Karpas-422 (cell line): Measurements from ENCODE around the gene FCHSD2. TPM values are rescaled to one million over a fixed set of nuclear protein-coding genes. Genes with fewer than 3 reads are reported as not detected.

ENCODE experiments used
- DNase-seq: peaks from one replicate; pipeline ENCODE4 v3.0.0-alpha.2; 2015
- H2AFZ ChIP-seq: fragments of 200-600 bp; sonication (generic); 2 replicates; pipeline ENCODE4 v1.6.1; 2014; ENCODE audit warnings: antibody characterized with exemption, low read length, mixed read lengths
- H3K27ac ChIP-seq: fragments of 200-600 bp; sonication (generic); 2 replicates; pipeline ENCODE4 v1.5.1; 2014; ENCODE audit warnings: mild to moderate bottlenecking, low read length, moderate library complexity
- H3K27me3 ChIP-seq: fragments of 200-600 bp; sonication (generic); 2 replicates; pipeline ENCODE4 v1.6.1; 2014; ENCODE audit warnings: low read length, mixed read lengths
- H3K36me3 ChIP-seq: fragments of 200-600 bp; sonication (generic); 2 replicates; pipeline ENCODE4 v1.6.1; 2014; ENCODE audit warnings: low read length, mixed read lengths; ENCODE audit not compliant: insufficient read depth
- H3K4me1 ChIP-seq: fragments of 200-600 bp; sonication (generic); 2 replicates; pipeline ENCODE4 v1.6.1; 2014; ENCODE audit warnings: mild to moderate bottlenecking, low read length, mixed read lengths
- H3K4me2 ChIP-seq: fragments of 200-600 bp; sonication (generic); 2 replicates; pipeline ENCODE4 v1.6.1; 2014; ENCODE audit warnings: low read length, low read depth, mild to moderate bottlenecking; ENCODE audit not compliant: poor library complexity, severe bottlenecking
- H3K4me3 ChIP-seq: fragments of 200-600 bp; sonication (generic); 2 replicates; pipeline ENCODE4 v1.5.1; 2014; ENCODE audit warnings: mild to moderate bottlenecking, antibody characterized with exemption, low read length, mixed read lengths
- H3K79me2 ChIP-seq: fragments of 200-600 bp; sonication (generic); 2 replicates; pipeline ENCODE4 v1.6.1; 2014; ENCODE audit warnings: mild to moderate bottlenecking, low read length, mixed read lengths
- H3K9ac ChIP-seq: fragments of 200-600 bp; sonication (generic); 2 replicates; pipeline ENCODE4 v1.6.0; 2014; ENCODE audit warnings: low read length
- H3K9me2 ChIP-seq: fragments of 200-600 bp; sonication (generic), shearing (Covaris generic); replicated peaks from 2 replicates; pipeline ENCODE4 v1.6.0; 2014; ENCODE audit warnings: mild to moderate bottlenecking, low read length, moderate library complexity; ENCODE audit not compliant: insufficient read depth
- H3K9me3 ChIP-seq: fragments of 300-700, 200-600 bp; sonication (generic); 2 replicates; pipeline ENCODE4 v1.6.1; 2014; ENCODE audit warnings: low read length, mixed read lengths
- H4K20me1 ChIP-seq: fragments of 200-600 bp; sonication (generic); 2 replicates; pipeline ENCODE4 v1.6.1; 2014; ENCODE audit warnings: mild to moderate bottlenecking, antibody characterized with exemption, low read length, low read depth; ENCODE audit not compliant: insufficient read depth
- total RNA-seq: library from RNA; depleted of rRNA; stranded (reverse); fragments of >200 nt; shearing (Covaris generic); gene quantifications from 2 replicates; pipeline ENCODE4 v1.2.3, GENCODE V29; 2014; ENCODE audit warnings: low replicate concordance

FCHSD2 gene
- total RNA-seq, 1 experiment from 2014 or later: 48.2 TPM

DNA sequence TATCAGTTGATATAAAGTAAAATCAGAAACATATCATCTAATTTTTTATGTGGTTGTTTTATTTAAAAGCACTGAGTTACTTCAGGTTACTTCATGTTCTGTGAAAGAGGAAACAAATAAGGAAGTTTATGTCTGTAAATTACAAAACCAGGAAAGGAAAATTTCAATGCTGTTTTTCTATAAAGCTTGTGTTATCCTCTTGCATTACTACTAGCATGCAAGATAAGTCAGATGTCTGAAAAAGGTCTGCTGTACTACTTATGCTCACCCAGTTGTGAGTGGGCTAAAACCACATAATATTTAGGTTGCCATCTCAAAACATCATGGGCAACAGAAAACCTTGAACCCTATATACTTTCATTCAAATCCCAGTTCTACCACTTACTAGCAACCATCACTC, 206.4 kb downstream of the FCHSD2 start:
- H3K9me3 ChIP-seq: no peaks in the 10 kb centered on the region
- no peak overlapping the region for H2AFZ ChIP-seq
- H3K4me2 ChIP-seq: no peak overlapping the region
- no peak overlapping the region for H3K4me3 ChIP-seq
- H3K9me2 ChIP-seq: no peaks in the 10 kb centered on the region
- no peaks in the 10 kb centered on the region for H3K4me1 ChIP-seq
- no peak overlapping the region for H3K27ac ChIP-seq
- H4K20me1 ChIP-seq: no peaks in the 10 kb centered on the region
- peaks cover 44% of the 10 kb centered on the region for H3K79me2 ChIP-seq
- H3K27me3 ChIP-seq: no peaks in the 10 kb centered on the region
- no peak overlapping the region for H3K9ac ChIP-seq
- H3K36me3 ChIP-seq: 0 out of 2 replicates have a peak, but pooled peaks cover 4% of the 10 kb centered on the region
- DNase-seq: no peak

DNA sequence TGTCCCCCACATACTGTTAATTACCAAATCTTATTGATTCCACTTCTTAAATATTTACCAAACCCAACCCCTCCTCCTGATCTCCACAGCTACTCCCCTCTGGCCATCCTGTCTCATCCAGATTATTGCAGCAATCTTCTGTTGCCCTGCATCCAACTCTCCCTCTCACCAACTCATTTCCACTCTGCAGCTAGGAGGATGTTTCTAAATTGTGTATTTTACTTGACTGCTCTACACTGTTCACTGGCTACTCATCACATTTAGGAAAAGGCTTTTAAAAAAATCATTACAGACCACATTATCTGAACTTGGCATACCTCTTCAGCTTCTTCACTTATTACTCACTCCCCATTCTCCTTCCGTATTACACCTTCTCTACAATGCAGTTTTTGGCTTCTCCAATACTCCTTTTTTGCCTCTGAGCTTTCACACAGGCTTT, 210.0 kb downstream of the FCHSD2 start:
- Histone ChIP-seq H3K4me3 (no peak overlapping the region), H4K20me1 (no peaks in the 10 kb centered on the region), H3K36me3 (0 out of 2 replicates have a peak, but pooled peaks cover 3% of the 10 kb centered on the region), H3K9me2 (no peaks in the 10 kb centered on the region), H3K27ac (no peak overlapping the region), H3K9me3 (no peaks in the 10 kb centered on the region), H3K4me1 (no peaks in the 10 kb centered on the region), H3K4me2 (no peak overlapping the region), H3K79me2 (peaks cover 46% of the 10 kb centered on the region), H3K9ac (no peak overlapping the region), H2AFZ (no peak overlapping the region), H3K27me3 (no peaks in the 10 kb centered on the region)
- DNase-seq: no peak

DNA sequence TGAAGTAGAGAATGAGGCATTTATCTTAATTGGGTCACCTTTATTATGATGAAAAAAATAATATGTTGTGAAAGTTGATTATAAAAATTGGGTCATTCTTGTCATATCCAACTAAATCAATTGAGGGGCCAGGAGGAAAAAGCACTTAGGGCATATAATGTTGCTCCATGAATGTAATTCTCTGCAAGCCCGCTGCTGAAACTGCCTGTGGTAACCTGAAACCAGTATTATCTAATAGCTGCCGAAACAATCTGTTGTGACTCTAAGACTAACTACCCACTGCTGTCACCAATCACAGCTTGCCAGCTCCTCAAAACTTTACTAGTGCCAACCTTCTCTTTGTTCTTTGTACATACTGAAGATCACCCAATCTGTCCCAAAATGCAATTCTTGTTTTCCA, 212.1 kb downstream of the FCHSD2 start:
- Histone ChIP-seq H3K27me3 (no peaks in the 10 kb centered on the region), H2AFZ (no peak overlapping the region), H4K20me1 (no peaks in the 10 kb centered on the region), H3K4me1 (no peaks in the 10 kb centered on the region), H3K36me3 (no peaks in the 10 kb centered on the region), H3K4me2 (no peak overlapping the region), H3K9me3 (no peaks in the 10 kb centered on the region), H3K4me3 (no peak overlapping the region), H3K9ac (no peak overlapping the region), H3K9me2 (no peaks in the 10 kb centered on the region), H3K27ac (no peak overlapping the region), H3K79me2 (peaks cover 46% of the 10 kb centered on the region)
- DNase-seq: no peak

DNA sequence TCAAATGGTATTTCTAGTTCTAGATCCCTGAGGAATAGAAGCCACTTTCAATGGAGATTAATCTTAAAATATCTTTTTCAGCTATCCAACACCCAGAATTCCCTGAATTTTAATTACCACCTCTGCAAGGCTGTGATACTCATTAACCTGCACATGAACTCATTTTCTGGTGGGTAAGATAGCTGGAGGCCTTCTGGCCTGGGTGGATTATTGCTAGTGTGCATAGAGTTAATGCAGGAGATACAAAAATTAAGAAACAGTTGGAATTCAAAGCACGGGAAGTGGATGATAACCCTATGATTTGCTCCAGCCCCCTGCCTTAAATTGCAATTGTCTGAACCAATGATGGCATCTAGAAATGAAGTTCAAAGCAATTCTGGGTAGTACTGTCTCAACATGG, 212.9 kb downstream of the FCHSD2 start:
- DNase-seq: no peak
- Histone ChIP-seq H3K9ac (no peak overlapping the region), H3K4me2 (no peak overlapping the region), H3K4me1 (no peaks in the 10 kb centered on the region), H2AFZ (no peak overlapping the region), H3K9me2 (no peaks in the 10 kb centered on the region), H3K27me3 (no peaks in the 10 kb centered on the region), H3K4me3 (no peak overlapping the region), H3K27ac (no peak overlapping the region), H3K79me2 (peaks cover 44% of the 10 kb centered on the region), H3K36me3 (no peaks in the 10 kb centered on the region), H3K9me3 (no peaks in the 10 kb centered on the region), H4K20me1 (no peaks in the 10 kb centered on the region)

DNA sequence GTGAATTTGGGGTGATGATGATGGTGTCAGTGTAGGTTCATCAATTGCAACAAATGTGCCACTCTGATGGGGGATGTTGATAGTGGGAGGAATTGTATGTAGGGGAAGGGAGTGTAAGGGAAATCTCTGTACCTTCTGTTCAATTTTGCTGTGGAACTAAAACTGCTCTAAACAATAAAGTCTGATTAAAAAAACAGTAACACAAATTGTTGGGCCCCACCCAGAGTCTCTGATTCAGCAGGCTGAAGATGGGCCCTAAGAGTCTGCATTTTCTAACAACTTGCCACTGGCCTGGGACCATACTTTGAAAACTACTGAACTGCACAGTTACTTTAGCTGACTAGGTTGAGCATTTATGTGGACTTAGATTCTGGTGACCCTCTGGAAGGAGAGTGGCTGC, 214.7 kb downstream of the FCHSD2 start:
- DNase-seq: no peak
- Histone ChIP-seq H3K4me1 (no peaks in the 10 kb centered on the region), H3K36me3 (no peaks in the 10 kb centered on the region; the same call in 1 of the 2 replicates), H3K79me2 (peaks cover 46% of the 10 kb centered on the region), H3K9ac (no peak overlapping the region), H2AFZ (no peak overlapping the region), H3K27me3 (no peaks in the 10 kb centered on the region), H4K20me1 (no peaks in the 10 kb centered on the region), H3K9me2 (no peaks in the 10 kb centered on the region), H3K9me3 (no peaks in the 10 kb centered on the region), H3K27ac (no peak overlapping the region), H3K4me2 (no peak overlapping the region), H3K4me3 (no peak overlapping the region)

DNA sequence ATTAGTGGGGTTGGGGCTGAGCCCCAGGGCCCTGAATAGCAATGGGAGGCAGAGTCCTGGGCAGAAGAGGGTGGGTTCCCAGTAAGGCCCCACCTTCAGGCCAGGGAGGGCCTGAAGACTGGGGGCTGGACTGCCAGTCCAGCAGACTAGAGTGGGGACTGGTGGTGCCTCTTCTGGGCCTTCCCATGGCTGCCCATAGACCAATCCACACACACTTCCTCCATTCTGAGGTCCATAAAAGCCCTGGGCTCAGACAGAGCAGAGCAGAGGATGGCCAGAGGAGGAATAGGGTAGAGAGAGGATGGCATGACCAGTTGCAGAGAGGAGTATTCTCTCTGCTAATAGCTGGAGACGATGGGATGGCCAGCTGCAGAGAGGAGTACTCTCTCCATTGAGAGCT, 216.0 kb downstream of the FCHSD2 start:
- Histone ChIP-seq H3K9me2 (no peaks in the 10 kb centered on the region), H3K4me2 (no peak overlapping the region), H3K9ac (no peak overlapping the region), H3K4me1 (no peaks in the 10 kb centered on the region), H3K27ac (no peak overlapping the region), H4K20me1 (no peaks in the 10 kb centered on the region), H2AFZ (no peak overlapping the region), H3K4me3 (no peak overlapping the region), H3K27me3 (no peaks in the 10 kb centered on the region), H3K9me3 (no peaks in the 10 kb centered on the region), H3K79me2 (peaks cover 52% of the 10 kb centered on the region), H3K36me3 (peaks cover 11% of the 10 kb centered on the region)
- no peak for DNase-seq

DNA sequence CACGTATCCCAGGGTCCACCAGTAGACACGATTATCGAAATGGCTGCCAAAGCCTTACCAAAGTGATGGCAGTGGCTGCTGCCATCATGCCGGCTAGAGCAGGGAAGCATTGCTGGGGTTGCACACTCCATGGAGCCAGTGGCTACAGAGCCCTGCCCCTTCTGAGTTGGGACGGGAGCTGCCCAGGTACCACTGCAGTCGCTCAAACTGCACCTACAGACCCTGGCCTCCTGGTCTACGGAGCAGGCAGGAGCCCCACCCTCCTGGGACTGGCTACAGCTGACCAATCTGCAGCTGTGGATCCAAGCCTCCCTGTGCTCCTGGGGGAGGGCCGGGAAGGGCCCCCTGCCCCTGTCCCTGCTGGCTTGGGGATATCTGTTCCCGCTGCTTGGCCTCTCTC, 216.5 kb downstream of the FCHSD2 start:
- no peak overlapping the region for H3K9ac ChIP-seq
- no peak overlapping the region for H2AFZ ChIP-seq
- H3K4me1 ChIP-seq: no peaks in the 10 kb centered on the region
- H3K36me3 ChIP-seq: peaks cover 16% of the 10 kb centered on the region
- H3K79me2 ChIP-seq: peaks cover 52% of the 10 kb centered on the region
- DNase-seq: no peak
- no peak overlapping the region for H3K27ac ChIP-seq
- H3K9me3 ChIP-seq: no peaks in the 10 kb centered on the region
- no peaks in the 10 kb centered on the region for H4K20me1 ChIP-seq
- H3K27me3 ChIP-seq: no peaks in the 10 kb centered on the region
- no peak overlapping the region for H3K4me3 ChIP-seq
- no peak overlapping the region for H3K4me2 ChIP-seq
- H3K9me2 ChIP-seq: no peaks in the 10 kb centered on the region

DNA sequence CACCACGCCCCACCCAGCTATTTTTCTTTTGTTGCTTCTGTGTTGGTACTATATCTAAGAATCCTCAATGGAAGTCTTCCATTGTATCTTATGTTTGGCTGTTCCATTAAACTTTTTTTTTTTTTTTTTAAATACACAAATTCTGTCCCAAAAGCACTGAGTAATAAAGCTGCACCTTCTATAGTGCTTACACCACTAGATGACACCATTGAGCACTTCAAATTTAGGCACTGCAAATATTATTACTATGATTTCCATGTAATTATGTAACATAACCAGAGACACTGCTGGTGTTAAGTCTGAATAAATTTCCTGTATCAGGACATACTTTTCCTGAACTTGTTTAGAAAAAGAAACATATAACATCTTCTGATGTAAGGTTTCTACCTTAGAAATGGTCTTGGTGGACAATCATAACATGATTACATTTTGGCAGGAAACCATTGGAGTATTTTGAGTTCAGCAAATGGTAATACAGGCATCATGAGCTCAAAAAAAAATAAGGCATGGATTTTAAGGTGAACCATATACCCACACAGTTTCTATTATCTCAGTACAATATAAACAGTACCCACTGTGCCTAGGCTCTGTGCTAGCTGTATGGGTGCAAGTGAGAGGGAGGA, 217.4 kb downstream of the FCHSD2 start:
- Histone ChIP-seq H3K4me3 (no peak overlapping the region), H3K79me2 (peaks cover 42% of the 10 kb centered on the region), H3K4me1 (no peaks in the 10 kb centered on the region), H4K20me1 (no peaks in the 10 kb centered on the region), H3K9me2 (no peaks in the 10 kb centered on the region), H3K36me3 (peaks cover 22% of the 10 kb centered on the region), H2AFZ (no peak overlapping the region), H3K4me2 (no peak overlapping the region), H3K27me3 (no peaks in the 10 kb centered on the region), H3K9ac (no peak overlapping the region), H3K27ac (0 out of 2 replicates have a peak overlapping the region, but pooled peaks have one; percentile 19), H3K9me3 (no peaks in the 10 kb centered on the region)
- peak; percentile 70 for DNase-seq
